HepG2 (cell line): ENCODE measurements around the gene MARCO.

Experiments used
- EZH2 ChIP-seq: conservative IDR thresholded peaks from 2 replicates; pipeline ENCODE4 v1.6.1; 2012; ENCODE audit warnings: mild to moderate bottlenecking, low read depth, low read length, moderate library complexity
- NRL ChIP-seq: sonication (generic); formaldehyde crosslinking; IDR thresholded peaks from 2 replicates; pipeline ENCODE4 v1.5.0; 2020; ENCODE audit warnings: missing genetic modification reagents, mild to moderate bottlenecking, moderate library complexity, borderline replicate concordance
- SMARCC2 ChIP-seq: fragments of 450-650 bp; IDR thresholded peaks from 2 replicates; pipeline ENCODE4 v1.6.1; 2017; ENCODE audit warnings: antibody characterized with exemption, mild to moderate bottlenecking
- ZBTB1 ChIP-seq: sonication (generic); formaldehyde crosslinking; IDR thresholded peaks from 2 replicates; pipeline ENCODE4 v1.4.0; 2020; ENCODE audit warnings: missing genetic modification reagents, borderline replicate concordance
- ZMYM2 ChIP-seq: sonication (generic); formaldehyde crosslinking; IDR thresholded peaks from 2 replicates; pipeline ENCODE4 v1.8.0; 2022; ENCODE audit warnings: mild to moderate bottlenecking, missing genetic modification reagents
- ZNF253 ChIP-seq: sonication (generic); formaldehyde crosslinking; IDR thresholded peaks from 2 replicates; pipeline ENCODE4 v1.8.0; 2022; ENCODE audit warnings: mild to moderate bottlenecking, missing genetic modification reagents, borderline replicate concordance

DNA sequence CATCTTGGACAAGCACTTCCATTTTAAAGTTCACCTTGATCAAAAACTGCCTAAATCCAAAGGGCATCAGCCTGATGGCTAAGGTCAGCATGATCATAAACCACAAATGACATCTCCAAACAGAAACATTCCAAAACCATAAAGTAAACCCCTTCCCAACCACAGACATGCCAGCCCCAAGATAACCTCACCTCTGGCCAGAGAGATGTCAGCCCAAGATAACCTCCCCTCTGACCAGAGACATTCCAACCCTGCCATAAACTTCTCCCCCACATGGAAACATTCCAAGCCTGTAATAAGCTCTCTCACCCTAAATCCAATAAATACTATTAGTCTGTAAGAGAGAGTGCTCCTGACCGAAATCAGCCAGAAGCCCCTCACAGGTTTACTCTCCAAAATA lies 18.6 kb upstream of the MARCO start:
- TF ChIP-seq ZMYM2 (CRISPR knock-in tag) (no peak), ZBTB1 (CRISPR knock-in tag) (no peak), ZNF253 (CRISPR knock-in tag) (no peak), SMARCC2 (no peak), NRL (CRISPR knock-in tag) (no peak), EZH2 (no peak)
